Measurements from ENCODE around the gene ITGAV. TPM values are rescaled to one million over a fixed set of nuclear protein-coding genes. Genes with fewer than 3 reads are reported as not detected.

Gene ITGAV
- total RNA-seq, 1 donor: 7.5 TPM

DNA sequence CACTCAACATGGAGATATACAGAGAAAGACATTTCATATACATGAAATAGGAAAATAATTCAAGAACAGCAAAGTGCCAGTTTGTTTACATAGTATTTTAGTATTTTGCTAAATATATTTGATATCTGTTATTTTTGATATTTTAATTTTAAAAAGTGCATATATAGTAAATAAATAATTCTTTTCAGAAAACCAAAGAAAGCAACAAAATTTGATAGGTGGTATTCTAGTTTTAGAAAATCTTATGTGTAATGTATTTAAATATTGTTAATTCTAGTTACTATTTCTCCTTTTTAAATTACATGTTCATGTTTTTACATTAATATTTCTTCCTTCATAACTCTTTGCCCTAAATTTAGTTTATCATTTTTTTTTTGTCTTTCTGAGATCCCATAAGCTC, 69.5 kb downstream of the ITGAV start:
- DNase-seq (ENCODE audit: low read depth in 2 of 3, low spot score in 2 of 3): no peak

DNA sequence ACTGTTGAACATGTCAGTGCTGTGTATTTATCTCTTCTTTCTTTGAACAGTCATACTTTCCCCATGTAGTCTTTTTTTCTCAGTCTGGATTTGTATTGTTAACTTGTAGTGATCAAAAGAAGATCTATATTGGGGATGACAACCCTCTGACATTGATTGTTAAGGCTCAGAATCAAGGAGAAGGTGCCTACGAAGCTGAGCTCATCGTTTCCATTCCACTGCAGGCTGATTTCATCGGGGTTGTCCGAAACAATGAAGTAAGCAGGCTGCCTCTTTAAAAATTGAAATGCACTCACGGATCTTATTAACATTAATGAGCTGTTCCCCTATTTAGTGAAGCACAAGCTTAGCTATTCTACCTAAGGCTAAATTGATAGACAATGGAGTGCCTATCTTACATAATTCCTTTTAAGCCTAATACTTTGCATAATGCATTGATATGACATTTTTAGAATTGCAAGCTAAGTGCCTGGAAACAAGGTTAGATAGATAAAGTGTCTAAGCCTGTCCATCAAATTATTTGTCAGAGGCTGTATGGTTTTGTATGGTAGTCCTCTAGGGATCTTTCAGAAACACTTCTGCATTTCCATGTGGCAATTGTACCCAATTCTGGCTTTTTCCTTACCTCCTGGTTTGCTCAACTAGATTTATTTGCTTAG, 74.7 kb downstream of the ITGAV start:
- DNase-seq (ENCODE audit: low read depth in 2 of 3, low spot score in 2 of 3): no peak

DNA sequence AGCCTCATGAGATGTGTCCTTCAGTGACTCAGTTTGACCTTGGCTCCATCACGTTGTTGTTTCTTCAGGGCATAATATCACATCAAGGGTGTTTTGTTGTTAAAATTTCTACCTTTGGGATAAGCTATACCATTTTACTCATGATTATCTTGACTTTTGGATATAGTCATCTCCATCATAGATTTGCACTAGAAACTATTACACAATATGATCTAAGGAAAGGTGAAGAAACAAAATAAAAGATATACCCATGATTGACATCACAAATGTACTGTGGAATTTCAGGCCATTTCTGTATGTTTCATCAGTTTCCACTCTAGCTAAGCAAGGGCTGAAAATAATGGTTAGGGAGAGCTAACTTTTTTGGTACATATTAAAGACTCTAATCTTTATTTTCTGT, 79.3 kb downstream of the ITGAV start:
- DNase-seq (ENCODE audit: low read depth in 2 of 3, low spot score in 2 of 3): no peak

- no peak for DNase-seq (ENCODE audit: low read depth in 2 of 3, low spot score in 2 of 3)
Observed at GRCh38 chr2:186670831-186671230, 81.0 kb downstream of the ITGAV start.

- no peak for DNase-seq (ENCODE audit: low read depth in 2 of 3, low spot score in 2 of 3)
Observed at GRCh38 chr2:186675380-186675779, 85.5 kb downstream of the ITGAV start.

GRCh38 chr2:186683341-186683740, 93.5 kb downstream of the ITGAV start:
- DNase-seq (ENCODE audit: low read depth in 2 of 3, low spot score in 2 of 3): no peak

- peak in 1 of 3 donors; percentile 17 for DNase-seq (ENCODE audit: low read depth in 2 of 3, low spot score in 2 of 3)
Observed at GRCh38 chr2:186687807-186688211, 98.0 kb downstream of the ITGAV start.

GRCh38 chr2:186688813-186689212, 99.0 kb downstream of the ITGAV start:
- no peak for DNase-seq (ENCODE audit: low read depth in 2 of 3, low spot score in 2 of 3)

GRCh38 chr2:186690786-186691185, 100.9 kb downstream of the ITGAV start:
- peak in 2 of 3 donors; percentile 24 to 68 for DNase-seq (ENCODE audit: low read depth in 2 of 3, low spot score in 2 of 3)

DNA sequence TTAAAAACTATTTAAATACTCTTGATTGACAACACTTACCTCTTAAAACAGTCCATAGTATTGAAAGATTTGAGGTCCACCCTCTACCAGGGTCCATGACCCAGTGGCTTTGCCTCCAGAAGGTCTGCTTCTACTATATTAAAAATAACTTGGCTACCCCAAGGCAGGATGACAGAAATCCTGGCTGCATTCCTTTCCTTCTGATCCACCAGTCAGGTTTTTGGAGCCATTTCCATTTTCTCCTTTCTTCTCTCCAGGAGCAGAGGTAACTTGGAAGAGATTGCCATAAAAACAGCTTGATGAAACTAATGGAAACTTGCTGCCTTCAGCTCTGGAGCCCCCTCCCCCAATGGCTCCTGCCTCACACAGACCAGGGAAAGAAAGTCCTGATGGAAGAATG, 101.4 kb downstream of the ITGAV start:
- DNase-seq (ENCODE audit: low read depth in 2 of 3, low spot score in 2 of 3): no peak

DNA sequence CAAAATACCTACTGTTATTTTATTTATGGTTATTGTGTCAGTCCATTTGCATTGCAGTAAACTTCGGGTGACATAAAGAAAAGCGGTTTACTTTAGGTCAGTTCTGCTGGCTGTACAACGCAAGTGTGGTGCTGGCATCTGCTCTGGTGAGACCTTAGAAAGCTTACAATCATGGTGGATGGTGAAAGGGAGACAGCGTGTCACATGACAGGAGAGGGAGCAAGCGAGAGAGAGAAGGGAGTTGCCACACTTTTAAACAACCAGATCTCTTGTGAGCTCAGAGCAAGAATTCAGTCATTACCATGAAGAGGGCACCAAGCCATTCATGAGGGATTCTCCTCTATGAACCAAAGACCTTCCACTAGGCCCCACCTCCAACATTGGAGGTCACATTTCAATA, 102.0 kb downstream of the ITGAV start:
- DNase-seq (ENCODE audit: low read depth in 2 of 3, low spot score in 2 of 3): no peak

DNA sequence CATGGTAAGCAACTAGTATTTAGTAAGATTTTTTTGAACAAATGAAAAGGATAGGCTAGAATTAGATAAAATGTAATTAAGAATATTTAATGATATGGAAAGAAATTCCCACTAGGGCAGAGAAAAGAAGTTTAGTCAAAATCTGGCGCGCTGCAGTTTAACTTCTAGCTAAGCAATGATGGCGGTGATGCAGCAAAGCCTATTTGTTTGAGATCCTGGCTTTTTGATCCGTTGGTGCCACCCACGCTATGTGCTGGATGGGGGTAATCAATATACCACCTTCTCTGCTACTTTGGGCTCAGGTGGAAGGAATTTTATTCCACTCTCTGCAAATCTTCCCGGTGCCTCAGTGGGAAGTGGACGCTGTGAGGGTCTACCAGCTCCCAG, 103.6 kb downstream of the ITGAV start:
- DNase-seq (ENCODE audit: low read depth in 2 of 3, low spot score in 2 of 3): no peak

DNA sequence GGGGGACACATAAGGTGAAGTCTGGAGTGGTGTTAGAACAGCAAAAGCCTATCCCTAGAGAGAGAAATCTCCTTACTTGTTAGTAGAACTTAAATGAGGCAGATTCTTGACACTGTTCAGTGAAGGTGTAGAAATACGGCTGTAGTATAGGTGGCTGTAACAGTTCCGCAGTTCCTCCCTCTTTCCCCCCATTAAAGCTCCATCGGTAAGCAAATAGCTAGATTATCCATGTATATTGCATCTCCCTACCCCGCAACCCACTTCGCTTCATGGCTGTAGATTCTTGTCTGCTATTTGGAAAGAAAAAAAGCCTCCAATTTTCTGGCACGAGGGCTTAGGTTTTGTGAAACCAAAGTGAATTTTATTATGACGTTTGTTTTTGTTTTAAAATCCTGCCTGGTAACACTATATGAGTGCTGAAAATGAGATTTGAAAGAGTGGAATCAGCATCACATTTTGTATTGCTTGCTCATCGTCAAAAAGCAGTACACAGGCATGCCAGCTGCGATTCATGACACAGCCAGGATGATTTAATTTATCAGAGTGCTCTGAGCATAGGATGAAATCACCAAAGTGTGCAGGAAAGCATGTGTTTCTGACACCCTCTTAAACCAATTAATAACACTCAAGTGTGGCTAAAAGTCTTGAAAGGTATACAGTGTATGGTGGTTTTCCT, 105.4 kb downstream of the ITGAV start:
- peak in 2 of 3 donors; percentile 13 to 67 for DNase-seq (ENCODE audit: low read depth in 2 of 3, low spot score in 2 of 3)

GRCh38 chr2:186696290-186696689, 106.4 kb downstream of the ITGAV start:
- DNase-seq (ENCODE audit: low read depth in 2 of 3, low spot score in 2 of 3): no peak

DNA sequence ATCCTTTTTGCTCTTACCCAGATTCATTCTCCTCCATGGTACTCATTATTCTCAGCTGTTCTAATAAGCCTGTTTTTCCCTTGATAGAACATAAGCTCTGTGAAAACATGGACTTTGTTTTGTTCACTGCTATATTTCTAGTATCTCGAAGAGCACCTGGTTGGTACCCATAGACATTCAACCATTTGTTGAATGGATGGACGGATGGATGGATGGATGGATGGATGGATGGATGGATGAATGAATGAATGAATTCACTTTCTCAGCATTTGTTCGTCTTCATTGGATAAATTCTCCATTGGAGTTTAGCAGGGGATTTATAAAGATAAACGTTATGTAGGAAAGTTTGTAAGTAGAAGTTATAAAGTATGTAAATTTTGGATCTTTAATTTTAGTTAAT, 106.9 kb downstream of the ITGAV start:
- no peak for DNase-seq (ENCODE audit: low read depth in 2 of 3, low spot score in 2 of 3)

DNA sequence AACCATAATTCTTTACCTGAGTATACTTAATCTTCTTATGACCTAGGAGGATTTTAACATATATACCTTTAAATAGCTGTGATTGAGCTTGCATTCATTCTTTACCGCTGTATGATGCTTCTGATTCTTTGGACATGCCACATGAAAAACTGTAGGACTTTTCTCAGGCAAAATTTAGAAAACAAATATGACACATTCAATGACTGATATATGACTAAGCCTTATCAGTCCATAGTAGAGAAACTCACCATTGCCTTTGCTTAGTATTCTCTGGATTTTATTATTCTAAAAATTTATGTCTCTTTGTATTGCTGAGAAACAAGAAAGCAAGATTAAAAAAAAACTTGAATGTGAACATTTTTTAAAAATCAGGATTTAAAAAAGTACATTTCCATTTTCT, 107.7 kb downstream of the ITGAV start:
- no peak for DNase-seq (ENCODE audit: low read depth in 2 of 3, low spot score in 2 of 3)

GRCh38 chr2:186699742-186700141, 109.9 kb downstream of the ITGAV start:
- no peak for DNase-seq (ENCODE audit: low read depth in 2 of 3, low spot score in 2 of 3)

GRCh38 chr2:186702006-186702405, 112.2 kb downstream of the ITGAV start:
- DNase-seq (ENCODE audit: low read depth in 2 of 3, low spot score in 2 of 3): no peak

- DNase-seq (ENCODE audit: low read depth in 2 of 3, low spot score in 2 of 3): no peak
Observed at GRCh38 chr2:186702501-186702900, 112.6 kb downstream of the ITGAV start.

- DNase-seq (ENCODE audit: low read depth in 2 of 3, low spot score in 2 of 3): no peak
Observed at GRCh38 chr2:186704897-186705296, 115.0 kb downstream of the ITGAV start.

DNA sequence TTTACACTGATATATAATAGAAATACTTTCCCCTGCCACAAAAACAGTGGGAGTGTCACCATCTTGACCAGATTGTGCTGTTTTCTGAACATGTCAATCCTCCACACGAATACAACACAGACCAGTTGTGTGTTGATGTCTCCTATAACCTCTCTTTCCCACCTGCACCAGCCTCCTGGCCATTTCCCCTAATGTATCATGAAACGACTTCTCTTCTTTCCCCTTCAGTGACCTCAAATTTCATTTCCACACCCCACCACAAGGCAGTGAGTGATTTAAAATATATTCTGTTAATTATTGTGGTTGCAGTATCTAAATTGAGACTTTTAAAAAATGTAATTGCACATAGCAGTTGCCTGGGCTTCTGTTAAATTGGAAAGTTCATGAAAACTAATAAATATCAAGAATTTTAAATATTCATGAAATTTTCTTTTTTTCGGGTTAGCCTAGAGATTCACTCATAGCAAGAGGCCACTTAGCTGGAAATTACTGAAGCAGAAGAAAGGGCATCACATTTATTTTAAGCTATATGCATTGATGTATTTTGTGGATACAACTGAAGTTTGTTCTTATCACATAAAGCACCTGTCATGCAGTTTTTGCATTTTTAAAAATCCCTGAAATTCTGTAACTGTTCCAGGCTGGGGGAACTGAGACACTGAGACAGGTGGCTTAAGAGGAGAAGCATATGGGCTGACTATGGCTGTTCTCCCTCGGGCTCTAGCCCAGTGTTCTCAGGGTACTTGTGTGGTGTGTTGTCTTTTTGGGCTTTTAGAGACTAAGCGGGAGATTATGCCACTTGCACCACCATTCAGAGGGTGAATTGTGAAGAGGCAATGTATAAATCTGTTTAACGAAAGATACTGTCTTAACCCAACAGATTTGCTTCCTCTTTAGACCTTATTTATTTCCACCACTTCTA, 119.9 kb downstream of the ITGAV start:
- DNase-seq (ENCODE audit: low read depth in 2 of 3, low spot score in 2 of 3): no peak

GRCh38 chr2:186713691-186714090, 123.8 kb downstream of the ITGAV start:
- no peak for DNase-seq (ENCODE audit: low read depth in 2 of 3, low spot score in 2 of 3)

Measured in hematopoietic multipotent progenitor cell (in vitro differentiated cells).